Measurements from ENCODE around the gene FUT7. TPM values are rescaled to one million over a fixed set of nuclear protein-coding genes. Genes with fewer than 3 reads are reported as not detected.
A peak's percentile ranks its signal among the peaks of the same experiment; 100 is the strongest.

The FUT7 gene
- polyA plus RNA-seq, 2 donors, result 0.08 to 0.39 TPM

- peak overlapping the region; percentile 88 for H3K27ac ChIP-seq (ENCODE audit: low read depth in 2 of 2, low read length in 1 of 2)
- WGBS, 2 donors, result 15 to 16% methylated on average over 11 to 12 of the region's 12 CpGs
- H3K36me3 ChIP-seq (ENCODE audit: control insufficient read depth in 2 of 2, insufficient read depth in 2 of 2, low read length in 1 of 2), result peaks cover 0 to 9% of the 10 kb centered on the region in 2 donors
- H3K9me3 ChIP-seq (ENCODE audit: control insufficient read depth in 2 of 2, insufficient read depth in 1 of 2, low read depth in 1 of 2, low read length in 1 of 2), result no peaks in the 10 kb centered on the region
- H3K27me3 ChIP-seq (ENCODE audit: control insufficient read depth in 1 of 2, insufficient read depth in 2 of 2, low read length in 2 of 2), result no peaks in the 10 kb centered on the region
- H3K4me1 ChIP-seq (ENCODE audit: control insufficient read depth in 2 of 2, insufficient read depth in 2 of 2, low read length in 1 of 2), result peaks cover 0 to 35% of the 10 kb centered on the region in 2 donors
- peak overlapping the region; percentile 51 to 52 for H3K4me3 ChIP-seq (ENCODE audit: low read depth in 1 of 2, low read length in 2 of 2)
Observed at GRCh38 chr9:136995772-136996311, 36.0 kb downstream of the FUT7 start.

DNA sequence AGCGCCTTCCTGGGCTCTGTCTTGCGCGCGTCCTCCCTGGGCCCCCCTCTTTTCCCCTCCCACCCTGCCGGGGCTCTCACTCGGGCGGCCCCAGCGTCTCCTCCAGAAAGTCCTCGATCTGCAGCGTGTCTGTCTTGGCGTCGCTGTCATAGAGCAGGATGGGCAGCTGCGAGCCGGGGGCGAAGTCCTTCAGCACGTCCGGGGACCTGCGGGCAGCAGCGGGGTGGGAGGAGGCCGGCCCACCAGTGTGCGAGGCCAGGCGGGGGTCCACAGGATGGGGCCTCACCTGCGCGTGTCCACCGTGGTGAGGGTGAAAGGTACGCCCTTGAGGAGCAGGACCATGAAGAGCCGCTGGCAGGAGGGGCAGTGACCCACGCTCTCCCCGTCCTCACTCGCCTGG lies 36.5 kb downstream of the FUT7 start:
- Histone ChIP-seq H3K4me3 (ENCODE audit: low read depth in 1 of 2, low read length in 2 of 2) (peak overlapping the region; percentile 51 to 52), H3K36me3 (ENCODE audit: control insufficient read depth in 2 of 2, insufficient read depth in 2 of 2, low read length in 1 of 2) (peaks cover 0 to 9% of the 10 kb centered on the region in 2 donors), H3K27ac (ENCODE audit: low read depth in 2 of 2, low read length in 1 of 2) (peak overlapping the region; percentile 88), H3K9me3 (ENCODE audit: control insufficient read depth in 2 of 2, insufficient read depth in 1 of 2, low read depth in 1 of 2, low read length in 1 of 2) (no peaks in the 10 kb centered on the region), H3K4me1 (ENCODE audit: control insufficient read depth in 2 of 2, insufficient read depth in 2 of 2, low read length in 1 of 2) (peaks cover 0 to 35% of the 10 kb centered on the region in 2 donors), H3K27me3 (ENCODE audit: control insufficient read depth in 1 of 2, insufficient read depth in 2 of 2, low read length in 2 of 2) (no peaks in the 10 kb centered on the region)
- WGBS, 2 donors, result 22 to 29% methylated on average over 30 of the region's 30 CpGs

DNA sequence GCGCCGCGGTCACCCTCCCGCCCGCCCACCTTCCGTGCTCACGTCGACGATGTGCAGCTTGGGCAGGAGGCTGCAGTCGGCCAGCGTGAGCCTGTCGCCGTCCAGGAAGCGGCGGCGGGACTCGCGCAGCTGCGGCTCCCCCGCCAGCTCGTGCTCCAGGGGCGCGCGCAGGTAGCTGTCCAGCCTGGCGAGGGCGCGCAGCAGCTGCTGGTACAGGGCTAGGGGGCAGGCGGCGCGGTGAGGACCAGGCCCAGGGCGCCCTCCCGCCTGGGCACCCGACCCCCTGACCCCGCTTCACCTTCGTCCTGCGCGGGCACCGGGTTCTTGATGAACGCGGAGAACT lies 37.0 kb downstream of the FUT7 start:
- 45 to 47% methylated on average over 40 of the region's 40 CpGs for WGBS, 2 donors
- H3K27me3 ChIP-seq (ENCODE audit: control insufficient read depth in 1 of 2, insufficient read depth in 2 of 2, low read length in 2 of 2), result no peaks in the 10 kb centered on the region
- H3K27ac ChIP-seq (ENCODE audit: low read depth in 2 of 2, low read length in 1 of 2), result peak overlapping the region; percentile 88
- H3K36me3 ChIP-seq (ENCODE audit: control insufficient read depth in 2 of 2, insufficient read depth in 2 of 2, low read length in 1 of 2), result peaks cover 0 to 9% of the 10 kb centered on the region in 2 donors
- H3K4me3 ChIP-seq (ENCODE audit: low read depth in 1 of 2, low read length in 2 of 2), result peak overlapping the region; percentile 51 to 52
- no peaks in the 10 kb centered on the region for H3K9me3 ChIP-seq (ENCODE audit: control insufficient read depth in 2 of 2, insufficient read depth in 1 of 2, low read depth in 1 of 2, low read length in 1 of 2)
- H3K4me1 ChIP-seq (ENCODE audit: control insufficient read depth in 2 of 2, insufficient read depth in 2 of 2, low read length in 1 of 2), result peaks cover 0 to 35% of the 10 kb centered on the region in 2 donors

DNA sequence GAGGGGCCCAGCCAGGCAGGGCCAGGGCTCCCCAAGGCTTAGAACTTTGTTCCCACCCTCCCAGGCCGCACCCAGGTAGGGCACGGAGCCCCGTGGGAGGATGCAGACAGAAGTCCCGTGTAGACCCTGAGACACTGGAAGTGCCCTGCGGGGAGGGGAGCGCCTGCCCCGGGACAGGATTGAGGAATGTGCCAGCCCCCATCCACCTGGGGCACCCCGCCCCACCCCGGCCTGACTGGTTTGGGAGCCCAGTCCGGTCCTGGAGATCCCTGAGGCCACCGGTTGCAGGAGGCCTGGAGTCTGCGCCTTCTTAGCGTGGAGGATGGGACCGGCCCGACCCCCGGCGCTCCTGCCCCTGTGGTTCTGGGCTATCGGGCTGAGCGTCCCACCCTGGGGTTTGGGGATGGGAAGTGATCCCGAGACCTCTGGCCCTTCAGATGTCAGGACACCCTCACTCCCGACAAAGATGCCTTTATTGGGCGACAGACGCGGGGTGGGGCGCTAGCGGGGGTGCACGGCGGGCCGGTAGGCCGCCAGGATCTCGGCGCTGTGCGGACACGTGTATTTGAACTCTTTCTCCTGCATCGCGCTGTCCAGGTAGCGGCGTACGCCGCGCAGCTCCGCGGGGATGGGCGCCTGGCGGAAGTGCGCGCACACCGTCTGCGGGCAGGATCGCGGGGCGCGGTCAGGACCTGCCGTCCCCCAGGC lies 37.6 kb downstream of the FUT7 start:
- Histone ChIP-seq H3K36me3 (ENCODE audit: control insufficient read depth in 2 of 2, insufficient read depth in 2 of 2, low read length in 1 of 2) (peaks cover 0 to 9% of the 10 kb centered on the region in 2 donors), H3K9me3 (ENCODE audit: control insufficient read depth in 2 of 2, insufficient read depth in 1 of 2, low read depth in 1 of 2, low read length in 1 of 2) (no peaks in the 10 kb centered on the region), H3K27ac (ENCODE audit: low read depth in 2 of 2, low read length in 1 of 2) (peak overlapping the region; percentile 64 to 84), H3K4me1 (ENCODE audit: control insufficient read depth in 2 of 2, insufficient read depth in 2 of 2, low read length in 1 of 2) (peaks cover 0 to 35% of the 10 kb centered on the region in 2 donors), H3K27me3 (ENCODE audit: control insufficient read depth in 1 of 2, insufficient read depth in 2 of 2, low read length in 2 of 2) (no peaks in the 10 kb centered on the region), H3K4me3 (ENCODE audit: low read depth in 1 of 2, low read length in 2 of 2) (peak overlapping the region; percentile 51 to 70)
- 60 to 62% methylated on average over 54 of the region's 54 CpGs for WGBS, 2 donors

DNA sequence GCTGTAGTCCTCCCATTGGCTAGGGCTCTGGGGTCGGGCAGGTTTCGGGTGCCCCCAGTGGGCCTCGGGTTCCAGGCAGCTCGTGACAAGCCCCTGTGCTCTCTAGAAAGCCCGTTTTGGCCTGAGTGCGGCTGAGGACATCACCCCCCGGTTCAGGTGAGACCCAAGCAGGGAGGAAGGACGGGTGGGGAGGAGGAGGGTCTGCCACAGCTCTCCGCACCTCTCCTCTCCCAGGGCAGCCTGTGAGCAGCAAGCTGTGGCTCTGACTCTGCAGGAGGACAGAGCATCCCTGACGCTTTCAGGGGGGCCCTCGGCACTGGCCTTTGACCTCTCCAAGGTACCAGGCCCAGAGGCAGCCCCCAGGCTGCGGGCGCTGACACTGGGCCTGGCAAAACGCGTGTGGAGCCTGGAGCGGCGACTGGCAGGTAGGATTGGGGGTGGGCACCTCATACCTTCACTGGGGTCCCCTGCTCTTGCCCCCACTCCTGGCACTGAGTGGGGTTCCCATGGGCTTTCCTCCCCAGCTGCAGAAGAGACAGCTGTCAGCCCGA lies 39.0 kb downstream of the FUT7 start:
- Histone ChIP-seq H3K27me3 (ENCODE audit: control insufficient read depth in 1 of 2, insufficient read depth in 2 of 2, low read length in 2 of 2) (no peaks in the 10 kb centered on the region), H3K9me3 (ENCODE audit: control insufficient read depth in 2 of 2, insufficient read depth in 1 of 2, low read depth in 1 of 2, low read length in 1 of 2) (no peaks in the 10 kb centered on the region), H3K4me1 (ENCODE audit: control insufficient read depth in 2 of 2, insufficient read depth in 2 of 2, low read length in 1 of 2) (peaks cover 0 to 32% of the 10 kb centered on the region in 2 donors), H3K27ac (ENCODE audit: low read depth in 2 of 2, low read length in 1 of 2) (peak overlapping the region; percentile 84 to 85), H3K4me3 (ENCODE audit: low read depth in 1 of 2, low read length in 2 of 2) (peak overlapping the region; percentile 52 to 70), H3K36me3 (ENCODE audit: control insufficient read depth in 2 of 2, insufficient read depth in 2 of 2, low read length in 1 of 2) (peaks cover 0 to 9% of the 10 kb centered on the region in 2 donors)
- 30 to 33% methylated on average over 18 of the region's 18 CpGs for WGBS, 2 donors

DNA sequence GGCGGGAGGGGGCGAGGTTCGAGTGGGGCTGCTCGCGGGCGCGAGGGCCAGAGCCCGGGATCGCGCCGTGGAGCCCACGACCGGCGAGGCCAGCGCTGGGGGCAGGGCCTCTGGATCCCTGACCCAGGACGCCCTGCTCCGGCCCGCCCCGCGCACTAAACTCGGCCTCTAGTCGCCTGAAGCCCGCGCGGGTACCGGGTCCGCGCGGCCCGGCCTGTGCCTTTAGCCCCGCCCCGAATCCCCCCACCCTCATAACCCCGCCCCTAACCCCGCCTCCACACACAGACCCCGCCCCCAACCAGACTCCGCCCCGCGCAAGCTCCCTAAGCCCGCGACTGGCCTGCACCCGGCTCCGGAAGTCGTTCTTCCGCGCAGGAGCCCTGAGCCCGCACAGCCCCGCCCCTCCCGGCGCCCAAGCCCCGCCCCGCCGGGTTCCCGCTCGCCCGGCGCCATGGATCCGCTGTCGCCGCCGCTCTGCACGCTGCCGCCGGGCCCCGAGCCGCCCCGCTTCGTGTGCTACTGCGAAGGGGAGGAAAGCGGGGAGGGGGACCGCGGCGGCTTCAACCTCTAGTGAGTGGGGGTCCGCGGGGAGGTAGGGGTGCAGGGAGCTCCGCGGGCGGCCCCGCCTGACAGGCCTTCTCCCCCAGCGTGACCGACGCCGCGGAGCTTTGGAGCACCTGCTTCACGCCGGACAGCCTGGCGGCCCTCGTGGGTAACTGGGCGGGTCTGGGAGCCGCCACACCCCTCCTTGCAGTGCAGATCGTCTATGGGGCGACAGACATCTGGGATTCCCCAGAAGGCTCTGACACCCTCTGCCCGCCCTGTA lies 39.7 kb downstream of the FUT7 start, which contains the start of gene PAXX:
Gene PAXX, plus strand, starts transcription at position 430 of the 826 bp plus-strand sequence. Its CDS starts 22 bp downstream, at position 452.
- no peaks in the 10 kb centered on the region for H3K27me3 ChIP-seq (ENCODE audit: control insufficient read depth in 1 of 2, insufficient read depth in 2 of 2, low read length in 2 of 2)
- 0 to 3% methylated on average over 49 to 92 of the region's 92 CpGs for WGBS, 2 donors

GRCh38 chr9:136990242-136990911 lies 41.5 kb downstream of the FUT7 start:
- H3K27ac ChIP-seq (ENCODE audit: low read depth in 2 of 2, low read length in 1 of 2), result no peak overlapping the region
- H3K36me3 ChIP-seq (ENCODE audit: control insufficient read depth in 2 of 2, insufficient read depth in 2 of 2, low read length in 1 of 2), result peaks cover 0 to 9% of the 10 kb centered on the region in 2 donors
- no peaks in the 10 kb centered on the region for H3K9me3 ChIP-seq (ENCODE audit: control insufficient read depth in 2 of 2, insufficient read depth in 1 of 2, low read depth in 1 of 2, low read length in 1 of 2)
- no peaks in the 10 kb centered on the region for H3K27me3 ChIP-seq (ENCODE audit: control insufficient read depth in 1 of 2, insufficient read depth in 2 of 2, low read length in 2 of 2)
- H3K4me1 ChIP-seq (ENCODE audit: control insufficient read depth in 2 of 2, insufficient read depth in 2 of 2, low read length in 1 of 2), result peaks cover 0 to 21% of the 10 kb centered on the region in 2 donors
- H3K4me3 ChIP-seq (ENCODE audit: low read depth in 1 of 2, low read length in 2 of 2), result no peak overlapping the region
- 66 to 82% methylated on average over 10 of the region's 10 CpGs for WGBS, 2 donors

More for the DNA sequence above, 39.7 kb downstream of the FUT7 start, which contains the start of gene PAXX:
- H3K9me3 ChIP-seq (ENCODE audit: control insufficient read depth in 2 of 2, insufficient read depth in 1 of 2, low read depth in 1 of 2, low read length in 1 of 2), result no peaks in the 10 kb centered on the region
- peak within 1 kb of the TSS; percentile 52 to 70 for H3K4me3 ChIP-seq (ENCODE audit: low read depth in 1 of 2, low read length in 2 of 2)
- H3K4me1 ChIP-seq (ENCODE audit: control insufficient read depth in 2 of 2, insufficient read depth in 2 of 2, low read length in 1 of 2), result peaks cover 0 to 27% of the 10 kb centered on the region in 2 donors
- H3K36me3 ChIP-seq (ENCODE audit: control insufficient read depth in 2 of 2, insufficient read depth in 2 of 2, low read length in 1 of 2), result peaks cover 0 to 9% of the 10 kb centered on the region in 2 donors
- H3K27ac ChIP-seq (ENCODE audit: low read depth in 2 of 2, low read length in 1 of 2), result peak within 1 kb of the TSS; percentile 84 to 90

DNA sequence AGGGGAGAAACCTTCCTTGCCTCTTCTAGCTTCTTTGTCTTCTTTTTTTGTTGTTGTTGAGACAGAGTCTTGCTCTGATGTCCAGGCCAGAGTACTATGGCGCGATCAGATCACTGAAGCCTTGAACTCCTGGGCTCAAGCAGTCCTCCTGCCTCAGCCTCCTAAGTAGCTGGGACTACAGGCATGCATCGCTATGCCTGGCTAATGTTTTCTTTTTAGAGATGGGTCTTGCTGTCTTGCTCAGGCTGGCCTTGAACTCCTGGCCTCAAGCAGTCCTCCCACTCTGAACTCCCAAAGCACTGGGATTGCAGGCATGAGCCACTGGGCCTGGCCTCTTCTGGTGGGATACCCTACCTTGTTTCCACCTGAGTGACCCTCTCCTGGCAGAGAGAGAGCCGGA lies 43.0 kb downstream of the FUT7 start:
- H3K4me3 ChIP-seq (ENCODE audit: low read depth in 1 of 2, low read length in 2 of 2), result no peak overlapping the region
- H3K9me3 ChIP-seq (ENCODE audit: control insufficient read depth in 2 of 2, insufficient read depth in 1 of 2, low read depth in 1 of 2, low read length in 1 of 2), result no peaks in the 10 kb centered on the region
- 97% methylated on average over 4 of the region's 4 CpGs for WGBS, 2 donors
- peaks cover 0 to 4% of the 10 kb centered on the region in 2 donors for H3K36me3 ChIP-seq (ENCODE audit: control insufficient read depth in 2 of 2, insufficient read depth in 2 of 2, low read length in 1 of 2)
- H3K27me3 ChIP-seq (ENCODE audit: control insufficient read depth in 1 of 2, insufficient read depth in 2 of 2, low read length in 2 of 2), result no peaks in the 10 kb centered on the region
- peaks cover 0 to 12% of the 10 kb centered on the region in 2 donors for H3K4me1 ChIP-seq (ENCODE audit: control insufficient read depth in 2 of 2, insufficient read depth in 2 of 2, low read length in 1 of 2)
- no peak overlapping the region for H3K27ac ChIP-seq (ENCODE audit: low read depth in 2 of 2, low read length in 1 of 2)

DNA sequence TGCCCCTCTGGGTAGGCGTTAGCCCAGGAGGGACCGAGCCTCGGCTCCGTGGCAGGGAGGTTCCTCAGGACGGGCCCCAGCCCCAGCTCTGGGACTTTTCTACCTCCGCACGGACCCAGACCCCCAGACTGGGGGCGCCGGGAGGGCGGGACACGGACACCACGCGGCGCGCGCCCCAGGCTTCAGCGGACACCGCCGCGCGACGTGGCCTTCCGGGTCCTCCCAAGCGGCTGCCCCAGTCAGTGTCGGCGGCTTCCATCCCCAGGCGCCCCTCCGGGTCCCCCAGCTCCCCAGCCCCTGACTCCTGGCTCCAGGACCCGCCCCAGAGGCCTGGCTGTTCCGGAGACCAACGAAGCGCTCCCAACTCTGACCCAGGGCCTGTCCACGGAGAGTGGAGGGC lies 46.0 kb downstream of the FUT7 start:
- Histone ChIP-seq H3K9me3 (ENCODE audit: control insufficient read depth in 2 of 2, insufficient read depth in 1 of 2, low read depth in 1 of 2, low read length in 1 of 2) (no peaks in the 10 kb centered on the region), H3K36me3 (ENCODE audit: control insufficient read depth in 2 of 2, insufficient read depth in 2 of 2, low read length in 1 of 2) (no peaks in the 10 kb centered on the region), H3K27me3 (ENCODE audit: control insufficient read depth in 1 of 2, insufficient read depth in 2 of 2, low read length in 2 of 2) (no peaks in the 10 kb centered on the region), H3K4me3 (ENCODE audit: low read depth in 1 of 2, low read length in 2 of 2) (no peak overlapping the region), H3K4me1 (ENCODE audit: control insufficient read depth in 2 of 2, insufficient read depth in 2 of 2, low read length in 1 of 2) (peaks cover 0 to 2% of the 10 kb centered on the region in 2 donors), H3K27ac (ENCODE audit: low read depth in 2 of 2, low read length in 1 of 2) (no peak overlapping the region)
- 34 to 37% methylated on average over 32 to 33 of the region's 33 CpGs for WGBS, 2 donors

All from esophagus (tissue), 2 donors.